Measurements from ENCODE around the gene CCNO. TPM values are rescaled to one million over a fixed set of nuclear protein-coding genes. Genes with fewer than 3 reads are reported as not detected.

The CCNO gene
- total and polyA plus RNA-seq, 11 donors = 0.04 to 0.36 (median 0.23) TPM; not detected in 8

- Histone ChIP-seq H3K4me1 (peaks cover 0 to 33% (median 17%) of the 10 kb centered on the region in 12 donors), H3K4me3 (peak overlapping the region in 11 of 12 donors; percentile 18 to 52 (median 38)), H3K9me3 (no peaks in the 10 kb centered on the region), H3K27me3 (peaks cover 71 to 100% (median 100%) of the 10 kb centered on the region in 9 donors), H3K27ac (no peak overlapping the region), H3K36me3 (no peaks in the 10 kb centered on the region)
- intact Hi-C loops (cut with DNase I) = loop anchor here in 2 of 10 donors (5.0 to 10.0 kb wide), 2 partner anchors 49 to 51 kb away; partner anchors contain the start of gene CDC20B (in 1 of the 2)
- WGBS, 4 donors = 5 to 11% (median 8%) methylated on average over 26 to 54 of the region's 54 CpGs
- DNase-seq (peak in 2 of 5 donors; percentile 26 to 73), ATAC-seq (peak in 2 of 4 donors; percentile 45 to 59)
- TF ChIP-seq POLR2A (IDR thresholded peaks at IDR 0.05) (no peak), CTCF (IDR thresholded peaks at IDR 0.05) (peak in 8 of 12 donors; percentile 6 to 36 (median 21))
Measured at GRCh38 chr5:55226027-55226933, 7.1 kb downstream of the CCNO start.

- Histone ChIP-seq H3K9me3 (no peaks in the 10 kb centered on the region), H3K4me3 (no peak overlapping the region), H3K27me3 (peaks cover 73 to 100% (median 100%) of the 10 kb centered on the region in 9 donors), H3K27ac (no peak overlapping the region), H3K4me1 (peaks cover 0 to 39% (median 17%) of the 10 kb centered on the region in 12 donors), H3K36me3 (no peaks in the 10 kb centered on the region)
- intact Hi-C loops (cut with DNase I) = loop anchor here in 2 of 10 donors (5.0 to 10.0 kb wide), 2 partner anchors 48 to 51 kb away; partner anchors contain the start of gene CDC20B (in 1 of the 2)
- ATAC-seq = no peak
- TF ChIP-seq CTCF (IDR thresholded peaks at IDR 0.05) (no peak), POLR2A (IDR thresholded peaks at IDR 0.05) (no peak)
- DNase-seq = no peak
Measured at GRCh38 chr5:55225346-55225745, 8.1 kb downstream of the CCNO start.

- H3K36me3 ChIP-seq = no peaks in the 10 kb centered on the region
- intact Hi-C loops (cut with DNase I) = loop anchor here in 1 of 10 donors (10.0 kb wide), 1 partner anchor 49 kb away; the partner anchor contains the start of gene CDC20B
- no peaks in the 10 kb centered on the region for H3K9me3 ChIP-seq
- peaks cover 0 to 43% (median 19%) of the 10 kb centered on the region in 12 donors for H3K4me1 ChIP-seq
- DNase-seq = no peak
- H3K27ac ChIP-seq = no peak overlapping the region
- peak overlapping the region in 1 of 12 donors; percentile 36 for H3K4me3 ChIP-seq
- no peak for ATAC-seq
- peaks cover 66 to 100% (median 99%) of the 10 kb centered on the region in 9 donors for H3K27me3 ChIP-seq
- no peak for TF ChIP-seq CTCF (IDR thresholded peaks at IDR 0.05)
- no peak for TF ChIP-seq POLR2A (IDR thresholded peaks at IDR 0.05)
- WGBS, 4 donors = 50 to 61% (median 59%) methylated on average over 7 of the region's 7 CpGs
Measured at GRCh38 chr5:55223812-55224240, 9.6 kb downstream of the CCNO start.
